NCI-H2196 treated with DMSO at 0.1 percent for 48 hours (cell line): ENCODE measurements around the gene LSS.
"Not testable (repeated sequence)": the region's sequence is repeated elsewhere in the genome, so short reads cannot be mapped to it uniquely, and the experiment has no call there.

ENCODE experiments used
- DNase-seq: peaks from one replicate; lab custom pipeline; 2025; ENCODE audit not compliant: unreplicated experiment; lab: John Stamatoyannopoulos, UW

LSS gene

GRCh38 chr21:46188226-46189212 is 40.1 kb downstream of the LSS start:
- peak; percentile 42 for DNase-seq

- no peak for DNase-seq
Measured at GRCh38 chr21:46187814-46188213, 40.8 kb downstream of the LSS start.

DNA sequence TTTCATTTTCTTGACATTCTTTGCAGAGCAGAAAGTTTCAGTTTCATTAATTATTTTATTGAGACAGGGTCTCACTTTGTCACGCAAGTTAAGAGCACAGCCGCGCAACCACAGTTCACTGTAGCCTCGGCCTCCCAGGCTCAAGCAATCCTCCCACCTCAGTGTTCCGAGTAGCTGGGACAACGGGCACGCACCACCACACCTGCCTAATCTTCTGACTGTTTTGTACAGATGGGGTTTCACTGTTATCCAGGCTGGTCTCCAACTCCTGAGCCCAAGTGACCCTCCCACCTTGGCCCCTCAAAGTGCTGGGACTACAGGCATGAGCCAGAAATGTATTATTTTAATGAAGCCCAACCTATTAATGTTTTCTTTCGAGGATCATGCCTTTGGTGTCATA is 41.3 kb downstream of the LSS start:
- no peak for DNase-seq

DNA sequence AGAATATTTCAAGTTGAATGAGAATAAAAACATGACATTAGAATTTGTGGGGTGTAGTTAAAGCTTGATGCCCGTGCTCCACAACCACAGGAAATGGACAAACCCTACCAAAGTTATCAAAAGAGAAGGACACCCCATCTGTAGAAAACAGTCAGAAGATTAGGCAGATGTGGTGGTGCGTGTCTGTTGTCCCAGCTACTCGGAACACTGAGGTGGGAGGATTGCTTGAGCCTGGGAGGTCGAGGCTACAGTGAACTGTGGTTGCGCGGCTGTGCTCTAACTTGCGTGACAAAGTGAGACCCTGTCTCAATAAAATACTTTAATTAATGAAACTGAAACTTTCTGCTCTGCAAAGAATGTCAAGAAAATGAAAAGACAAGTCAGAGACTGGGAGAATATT is 42.9 kb downstream of the LSS start:
- DNase-seq = no peak

DNA sequence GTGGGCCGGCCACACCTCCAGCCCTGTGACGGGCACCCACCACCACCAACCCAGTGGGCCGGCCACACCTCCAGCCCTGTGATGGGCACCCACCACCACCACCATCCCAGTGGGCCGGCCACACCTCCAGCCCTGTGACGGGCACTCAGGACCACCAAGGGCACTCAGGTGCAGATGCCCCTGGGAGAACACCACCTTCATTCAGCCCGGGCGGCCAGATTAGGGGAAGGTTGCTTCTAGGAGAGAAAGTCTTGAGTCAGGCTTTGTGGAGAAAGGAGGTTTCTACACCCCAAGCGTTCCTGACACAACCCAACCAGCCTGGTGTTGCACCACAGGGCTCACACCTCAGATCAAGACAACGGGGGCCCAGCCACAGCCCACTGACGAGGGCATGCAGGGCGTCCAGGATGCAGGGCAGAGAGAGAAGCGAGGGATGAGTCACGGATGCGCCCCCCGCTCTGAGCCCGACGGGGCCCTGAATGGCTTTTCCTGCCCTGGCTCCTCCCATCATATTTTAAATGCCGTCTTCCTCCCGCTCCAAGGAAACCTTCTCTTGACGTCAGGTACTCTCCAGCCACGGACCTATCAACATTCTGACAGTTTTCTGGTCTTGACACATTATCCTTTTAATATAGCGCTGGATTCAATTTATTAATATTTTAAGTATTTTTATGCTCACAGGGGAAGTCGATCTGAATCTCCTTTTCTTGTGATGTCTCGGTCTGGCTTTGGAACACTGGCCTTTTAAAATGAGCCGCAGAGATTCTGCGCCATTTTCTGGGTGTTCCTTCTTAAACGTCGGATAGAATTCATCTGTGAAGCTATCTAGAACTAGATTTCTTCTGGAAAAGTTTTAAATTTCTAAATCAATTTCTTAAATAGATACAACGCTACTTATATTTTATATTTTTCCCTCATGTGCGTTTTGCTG is 43.7 kb downstream of the LSS start:
- peak; percentile 68 for DNase-seq

- peak; percentile 50 for DNase-seq
Measured at GRCh38 chr21:46183910-46184624, 44.5 kb downstream of the LSS start, which contains the start of gene SPATC1L. Gene SPATC1L (minus strand): TSS chr21:46184459. CDS start chr21:46182816, 1,643 bp downstream.

DNA sequence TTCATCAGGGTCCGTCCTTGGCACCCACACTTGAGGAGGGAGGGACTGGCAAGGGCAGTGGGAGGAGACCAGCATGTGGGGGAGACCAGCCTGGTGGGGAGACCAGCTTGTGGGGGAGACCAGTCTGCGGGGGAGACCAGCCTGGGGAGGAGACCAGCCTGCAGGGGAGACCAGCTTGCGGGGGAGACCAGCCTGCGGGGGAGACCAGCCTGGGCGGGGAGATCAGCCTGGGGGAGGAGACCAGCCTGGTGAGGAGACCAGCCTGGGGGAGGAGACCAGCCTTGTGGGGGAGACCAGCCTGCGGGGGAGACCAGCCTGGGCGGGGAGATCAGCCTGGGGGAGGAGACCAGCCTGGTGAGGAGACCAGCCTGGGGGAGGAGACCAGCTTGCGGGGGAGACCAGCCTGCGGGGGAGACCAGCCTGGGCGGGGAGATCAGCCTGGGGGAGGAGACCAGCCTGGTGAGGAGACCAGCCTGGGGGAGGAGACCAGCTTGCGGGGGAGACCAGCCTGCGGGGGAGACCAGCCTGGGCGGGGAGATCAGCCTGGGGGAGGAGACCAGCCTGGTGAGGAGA is 45.2 kb downstream of the LSS start:
- DNase-seq = not testable (repeated sequence)

GRCh38 chr21:46182548-46183336 is 45.8 kb downstream of the LSS start:
- no peak for DNase-seq

DNA sequence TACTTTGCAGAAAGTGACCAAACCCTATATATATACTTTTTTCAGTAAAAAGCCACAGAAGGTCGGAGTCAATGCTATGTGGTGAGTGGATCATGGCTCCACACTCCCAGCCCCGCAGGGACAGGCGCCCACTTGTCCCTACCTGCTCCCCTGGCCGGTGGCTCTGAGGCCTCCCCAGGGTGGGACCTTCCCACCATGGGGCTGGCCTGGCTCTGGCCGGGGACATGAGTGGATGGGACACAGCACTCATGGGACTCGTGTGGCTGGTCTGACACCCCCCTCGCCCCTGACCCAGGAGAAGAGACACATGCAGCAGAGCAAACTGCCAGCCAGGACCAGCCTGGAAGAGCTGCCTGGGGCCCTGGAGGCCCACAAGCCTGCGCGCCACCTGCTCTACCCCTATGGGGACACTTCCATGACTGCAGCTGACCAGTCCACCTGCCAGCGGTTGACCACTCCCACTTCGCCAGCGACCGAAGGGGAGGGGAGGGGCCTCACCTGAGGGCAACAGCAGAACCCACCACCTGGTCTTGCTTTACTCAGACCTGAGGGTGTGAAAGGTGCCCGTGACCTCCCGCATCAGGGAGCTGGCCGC is 46.5 kb downstream of the LSS start:
- no peak for DNase-seq

GRCh38 chr21:46181436-46181835 is 47.1 kb downstream of the LSS start:
- DNase-seq = no peak

- DNase-seq = no peak
Measured at GRCh38 chr21:46180778-46181391, 47.7 kb downstream of the LSS start.

- no peak for DNase-seq
Measured at GRCh38 chr21:46180079-46180722, 48.4 kb downstream of the LSS start.

DNA sequence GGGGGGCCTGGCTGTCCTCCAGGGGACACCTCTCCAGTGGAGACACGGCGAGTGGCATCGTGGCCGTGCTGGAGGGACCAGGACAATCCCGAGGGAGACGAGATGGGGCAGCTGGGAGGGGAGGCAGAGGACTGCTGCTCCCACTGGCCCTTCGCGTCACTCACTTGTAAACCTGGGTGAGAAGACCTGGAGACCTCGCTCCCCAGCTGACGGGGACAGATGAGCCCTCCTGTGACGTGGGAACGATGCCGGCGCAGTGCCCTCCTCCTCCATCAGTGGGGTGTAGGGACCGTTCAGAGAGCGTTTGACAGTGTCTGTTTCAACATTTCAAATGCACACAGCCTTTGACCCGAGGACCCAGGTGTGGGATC is 48.9 kb downstream of the LSS start:
- DNase-seq = no peak

DNA sequence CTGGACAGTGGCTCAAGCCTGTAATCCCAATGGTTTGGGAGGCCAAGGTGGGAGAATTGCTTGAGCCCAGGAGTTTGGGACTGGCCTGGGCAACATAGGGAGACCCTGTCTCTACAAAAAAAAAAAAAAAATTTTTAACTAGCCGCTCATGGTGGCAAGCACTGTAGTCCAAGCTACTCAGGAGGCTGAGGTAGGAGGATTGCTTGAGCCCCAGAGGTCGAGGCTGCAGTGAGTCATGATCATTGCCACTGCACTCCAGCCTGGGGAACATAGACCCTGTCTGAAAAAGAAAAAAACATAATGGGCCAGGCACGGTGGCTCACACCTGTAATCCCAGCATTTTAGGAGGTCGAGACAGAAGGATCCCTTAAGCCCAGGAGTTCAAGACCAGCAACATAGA is 49.6 kb downstream of the LSS start:
- DNase-seq = no peak

DNA sequence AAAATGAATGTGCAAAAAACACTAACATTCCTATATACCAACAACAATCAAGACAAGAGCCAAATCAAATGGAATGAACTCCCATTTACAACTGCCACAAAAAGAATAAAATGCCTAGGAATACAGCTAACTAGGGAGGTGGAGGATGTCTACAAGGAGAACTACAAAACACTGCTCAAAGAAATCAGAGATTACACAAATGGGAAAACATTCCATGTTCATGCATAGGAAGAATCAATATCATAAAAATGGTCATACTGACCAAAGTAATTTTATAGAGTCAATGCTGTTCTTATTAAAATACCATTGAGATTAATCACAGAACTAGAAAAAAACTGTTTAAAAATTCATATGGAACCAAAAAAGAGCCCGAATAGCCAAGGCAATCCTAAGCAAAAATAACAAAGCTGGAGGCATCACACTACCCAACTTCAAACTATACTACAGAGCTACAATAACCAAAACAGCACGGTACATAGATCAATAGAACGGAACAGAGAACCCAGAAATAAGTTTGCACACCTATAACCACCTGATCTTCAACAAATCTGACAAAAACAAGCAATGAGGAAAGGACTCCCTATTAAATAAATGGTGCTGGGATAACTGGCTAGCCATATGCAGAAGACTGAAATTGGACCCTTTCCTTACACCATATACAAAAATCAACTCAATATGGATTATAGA is 52.0 kb downstream of the LSS start:
- not testable (repeated sequence) for DNase-seq

DNA sequence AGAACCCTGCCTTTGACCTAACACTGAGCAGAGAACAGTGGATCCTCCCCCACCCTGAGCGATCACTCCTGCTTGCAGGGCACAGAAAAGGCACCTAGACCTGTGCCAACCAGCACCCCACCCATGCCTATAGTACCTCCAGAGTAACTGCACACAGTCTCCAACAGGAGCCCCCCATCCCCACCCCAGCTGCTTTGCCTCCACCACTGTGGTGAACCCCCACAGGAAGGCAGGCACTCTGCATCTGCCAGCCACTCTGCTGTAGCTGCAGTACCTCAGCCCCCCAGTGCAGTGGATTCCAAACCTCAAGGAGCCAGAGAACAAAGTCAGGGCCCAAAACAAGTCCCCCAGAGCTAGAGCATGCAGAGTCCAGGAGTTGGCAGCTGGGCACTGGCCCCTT is 55.0 kb downstream of the LSS start:
- DNase-seq = no peak

GRCh38 chr21:46172863-46173528 is 55.6 kb downstream of the LSS start:
- no peak for DNase-seq
